ENCODE data around the gene SVIL.
"Not testable (repeated sequence)": the region's sequence is repeated elsewhere in the genome, so short reads cannot be mapped to it uniquely, and the experiment has no call there.

The SVIL gene

GRCh38 chr10:29567003-29567402 lies 67.8 kb downstream of the SVIL start:
- no peak for DNase-seq

- not testable (repeated sequence) for DNase-seq
Measured at GRCh38 chr10:29566209-29566608, 68.6 kb downstream of the SVIL start.

- no peak for DNase-seq
Measured at GRCh38 chr10:29563420-29564035, 71.2 kb downstream of the SVIL start.

GRCh38 chr10:29563006-29563405 lies 71.8 kb downstream of the SVIL start:
- DNase-seq: not testable (repeated sequence)

- DNase-seq: no peak
Measured at GRCh38 chr10:29559996-29560395, 74.8 kb downstream of the SVIL start.

- no peak for DNase-seq
Measured at GRCh38 chr10:29557665-29558064, 77.1 kb downstream of the SVIL start.

GRCh38 chr10:29555746-29556481 lies 78.9 kb downstream of the SVIL start:
- DNase-seq: no peak

GRCh38 chr10:29555091-29555745 lies 79.6 kb downstream of the SVIL start:
- DNase-seq: no peak

- DNase-seq: no peak
Measured at GRCh38 chr10:29554660-29555059, 80.1 kb downstream of the SVIL start.

- no peak for DNase-seq
Measured at GRCh38 chr10:29553544-29554250, 81.1 kb downstream of the SVIL start.

GRCh38 chr10:29553116-29553515 lies 81.7 kb downstream of the SVIL start:
- not testable (repeated sequence) for DNase-seq

GRCh38 chr10:29549493-29549892 lies 85.3 kb downstream of the SVIL start:
- DNase-seq: not testable (repeated sequence)

- DNase-seq: no peak
Measured at GRCh38 chr10:29546773-29547313, 87.9 kb downstream of the SVIL start.

GRCh38 chr10:29545122-29545521 lies 89.6 kb downstream of the SVIL start:
- no peak for DNase-seq

- no peak for DNase-seq
Measured at GRCh38 chr10:29543715-29544114, 91.1 kb downstream of the SVIL start.

GRCh38 chr10:29542723-29543122 lies 92.0 kb downstream of the SVIL start:
- no peak for DNase-seq

GRCh38 chr10:29541422-29542210 lies 93.2 kb downstream of the SVIL start:
- no peak for DNase-seq

GRCh38 chr10:29540016-29540415 lies 94.8 kb downstream of the SVIL start:
- DNase-seq: no peak

- DNase-seq: no peak
Measured at GRCh38 chr10:29539412-29539811, 95.4 kb downstream of the SVIL start.

- no peak for DNase-seq
Measured at GRCh38 chr10:29537799-29538198, 97.0 kb downstream of the SVIL start.

- not testable (repeated sequence) for DNase-seq
Measured at GRCh38 chr10:29536691-29537090, 98.1 kb downstream of the SVIL start.

- DNase-seq: no peak
Measured at GRCh38 chr10:29535778-29536453, 98.9 kb downstream of the SVIL start.

All from NCI-H526 treated with DMSO at 0.1 percent for 48 hours (cell line).